ENCODE results near the gene KRTAP4-1.

DNA sequence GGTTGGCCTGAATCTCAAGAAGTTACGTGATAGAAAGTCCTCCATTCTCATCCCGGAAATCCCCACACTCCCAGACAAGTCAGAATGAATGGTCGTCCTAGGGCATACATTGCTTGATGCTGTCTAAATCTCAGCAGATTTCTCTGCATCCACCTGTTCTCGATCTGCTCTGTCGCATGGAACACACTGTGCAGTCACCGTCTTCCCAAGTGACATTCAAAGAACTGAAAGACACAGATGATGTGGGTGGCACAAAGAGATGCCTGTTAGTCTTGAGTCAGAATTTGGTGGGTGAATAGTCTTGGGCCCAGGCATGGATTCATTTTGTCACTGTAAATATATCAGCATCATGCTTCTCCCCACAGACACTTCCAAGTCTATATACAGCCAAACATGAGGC, 47.0 kb upstream of the KRTAP4-1 start:
- TF ChIP-seq, protein P1, sequence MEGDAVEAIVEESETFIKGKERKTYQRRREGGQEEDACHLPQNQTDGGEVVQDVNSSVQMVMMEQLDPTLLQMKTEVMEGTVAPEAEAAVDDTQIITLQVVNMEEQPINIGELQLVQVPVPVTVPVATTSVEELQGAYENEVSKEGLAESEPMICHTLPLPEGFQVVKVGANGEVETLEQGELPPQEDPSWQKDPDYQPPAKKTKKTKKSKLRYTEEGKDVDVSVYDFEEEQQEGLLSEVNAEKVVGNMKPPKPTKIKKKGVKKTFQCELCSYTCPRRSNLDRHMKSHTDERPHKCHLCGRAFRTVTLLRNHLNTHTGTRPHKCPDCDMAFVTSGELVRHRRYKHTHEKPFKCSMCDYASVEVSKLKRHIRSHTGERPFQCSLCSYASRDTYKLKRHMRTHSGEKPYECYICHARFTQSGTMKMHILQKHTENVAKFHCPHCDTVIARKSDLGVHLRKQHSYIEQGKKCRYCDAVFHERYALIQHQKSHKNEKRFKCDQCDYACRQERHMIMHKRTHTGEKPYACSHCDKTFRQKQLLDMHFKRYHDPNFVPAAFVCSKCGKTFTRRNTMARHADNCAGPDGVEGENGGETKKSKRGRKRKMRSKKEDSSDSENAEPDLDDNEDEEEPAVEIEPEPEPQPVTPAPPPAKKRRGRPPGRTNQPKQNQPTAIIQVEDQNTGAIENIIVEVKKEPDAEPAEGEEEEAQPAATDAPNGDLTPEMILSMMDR (conservative IDR thresholded peaks at IDR 0.05; ENCODE audit: low read depth, low read length), result no peak
- TF ChIP-seq EZH2 (IDR thresholded peaks at IDR 0.05; ENCODE audit: low read length, unreplicated experiment) (no peak), EZH2phosphoT487 (IDR thresholded peaks at IDR 0.05; ENCODE audit: borderline replicate concordance, low read length) (no peak)

All from PC-3 (cell line).